Jurkat, Clone E6-1 (cell line): ENCODE measurements around the gene MYL12A.
"Not testable (repeated sequence)": the region's sequence is repeated elsewhere in the genome, so short reads cannot be mapped to it uniquely, and the experiment has no call there.

Experiments used
- DNase-seq: peaks from one replicate; pipeline ENCODE4 v3.0.0-alpha.2; 2011; ENCODE audit warnings: low read depth, low spot score
- H3K4me3 ChIP-seq: 2 replicates; pipeline ENCODE4 v1.5.1; 2011; ENCODE audit warnings: mild to moderate bottlenecking, low read length, control low read depth, moderate library complexity

Gene MYL12A

DNA sequence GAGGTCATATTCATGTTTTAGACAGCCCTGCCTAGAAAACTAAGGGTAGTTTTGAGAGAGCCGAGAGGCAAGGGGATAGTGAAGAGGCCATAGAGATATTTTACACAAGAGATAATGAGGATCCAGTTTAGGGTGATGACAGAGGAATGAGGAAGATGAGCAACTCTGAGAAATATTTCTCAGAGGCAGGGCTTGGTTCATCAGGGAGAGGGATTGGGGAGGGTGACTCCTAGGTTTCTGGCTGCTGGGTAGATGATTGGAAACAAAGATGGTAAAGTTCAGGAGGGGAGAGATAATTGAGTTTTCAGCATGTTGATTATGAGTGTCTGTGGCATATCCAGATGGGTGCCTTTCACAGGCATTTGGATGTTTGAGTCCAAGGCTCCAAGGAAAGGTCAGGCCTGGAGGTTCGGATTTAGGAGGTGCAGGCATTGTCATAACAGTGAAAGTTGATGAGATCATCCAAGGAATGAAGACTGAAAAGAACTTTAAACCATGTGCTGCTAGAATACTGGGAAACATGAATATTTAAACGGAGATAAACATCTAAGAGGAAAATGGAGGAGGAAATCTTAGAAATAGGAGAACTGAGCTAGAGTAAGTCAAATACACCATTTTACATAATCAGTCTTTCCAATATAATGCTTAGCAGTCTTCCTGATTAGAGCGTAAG is 21.8 kb downstream of the MYL12A start:
- no peak for DNase-seq
- no peak overlapping the region for H3K4me3 ChIP-seq

- H3K4me3 ChIP-seq, result no peak overlapping the region
- DNase-seq, result no peak
These were observed 22.3 kb downstream of the MYL12A start for GRCh38 chr18:3269914-3270299.

DNA sequence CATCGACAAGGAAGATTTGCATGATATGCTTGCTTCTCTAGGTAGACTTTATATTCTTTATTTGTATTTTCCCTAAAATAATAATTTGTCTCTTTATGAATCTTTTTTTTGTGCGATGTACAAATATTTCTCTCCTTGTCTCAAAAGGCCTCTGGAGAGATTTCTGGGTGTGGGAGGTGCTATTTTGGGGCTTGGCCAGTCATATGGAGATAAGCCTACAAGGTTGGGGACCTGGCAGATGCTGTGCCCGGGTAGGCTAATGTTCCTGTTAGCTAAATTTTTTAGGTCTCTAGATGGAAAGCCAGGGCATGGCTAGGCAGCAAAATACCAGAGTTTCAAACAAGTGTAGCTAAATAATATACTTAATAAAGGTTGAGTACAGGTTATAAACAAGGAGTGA is 25.4 kb downstream of the MYL12A start:
- no peak overlapping the region for H3K4me3 ChIP-seq
- DNase-seq, result no peak

DNA sequence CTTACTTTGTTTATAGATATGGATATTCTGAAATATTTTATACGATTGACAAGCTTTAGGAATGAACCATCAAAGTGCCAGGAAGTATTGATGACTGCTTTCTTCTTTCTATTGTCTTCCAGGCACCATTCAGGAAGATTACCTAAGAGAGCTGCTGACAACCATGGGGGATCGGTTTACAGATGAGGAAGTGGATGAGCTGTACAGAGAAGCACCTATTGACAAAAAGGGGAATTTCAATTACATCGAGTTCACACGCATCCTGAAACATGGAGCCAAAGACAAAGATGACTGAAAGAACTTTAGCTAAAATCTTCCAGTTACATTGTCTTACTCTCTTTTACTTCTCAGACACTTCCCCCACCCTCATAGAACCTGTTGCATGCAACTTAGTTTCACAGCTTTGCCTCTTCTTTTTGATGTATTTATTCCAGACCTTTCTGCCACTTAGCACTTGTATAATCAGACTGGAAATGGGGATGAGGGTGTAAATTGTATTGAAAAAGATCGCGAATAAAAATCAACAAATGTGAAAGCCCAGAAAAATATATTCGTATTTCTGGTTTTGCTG is 30.1 kb downstream of the MYL12A start:
- DNase-seq, H3K4me3 ChIP-seq: not testable (repeated sequence)

- no peak for DNase-seq
- H3K4me3 ChIP-seq, result no peak overlapping the region
These were observed 31.9 kb downstream of the MYL12A start for GRCh38 chr18:3279201-3280185.

DNA sequence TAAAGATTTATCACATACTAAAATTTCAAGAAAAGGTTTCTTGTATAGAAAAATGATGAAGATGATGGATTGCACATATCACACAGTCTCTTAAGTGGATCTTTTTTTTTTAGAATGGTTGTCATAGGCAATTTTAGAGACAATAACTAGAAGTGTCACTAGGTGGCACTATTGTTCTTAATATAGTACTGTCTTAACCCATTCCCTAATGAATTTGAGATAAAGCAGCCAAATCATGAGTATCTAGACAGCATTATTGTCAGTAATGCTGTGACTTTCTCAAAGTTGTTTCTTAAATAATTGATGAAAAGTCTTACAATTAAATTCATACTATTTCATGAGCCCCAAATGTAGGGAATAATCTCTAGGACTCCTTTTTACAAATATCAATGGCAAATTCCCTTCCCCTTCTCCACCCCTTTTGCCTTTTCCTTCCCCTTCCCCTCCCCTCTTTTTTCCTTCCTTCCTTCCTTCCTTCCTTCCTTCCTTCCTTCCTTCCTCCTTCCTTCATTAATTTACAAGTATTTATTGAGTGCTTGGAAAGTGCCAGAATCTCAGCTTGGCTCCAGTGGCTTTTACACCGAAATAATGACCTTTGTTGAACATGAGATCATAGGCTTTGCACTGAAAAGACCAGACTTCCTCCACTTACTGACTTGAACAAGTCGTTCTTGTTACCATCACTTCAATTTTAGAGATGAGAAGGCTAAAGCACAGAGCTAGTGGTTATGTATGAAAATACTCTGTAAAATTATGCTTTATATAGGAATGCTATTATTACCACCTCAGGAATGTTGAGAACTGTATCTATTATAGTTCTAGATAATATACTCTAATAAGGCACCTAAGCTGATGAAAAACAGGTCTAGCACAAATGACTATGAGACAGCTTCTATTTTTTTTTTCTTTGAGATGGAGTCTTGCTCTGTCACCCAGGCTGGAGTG is 34.1 kb downstream of the MYL12A start:
- peak; percentile 75 for DNase-seq
- H3K4me3 ChIP-seq, result no peak overlapping the region

DNA sequence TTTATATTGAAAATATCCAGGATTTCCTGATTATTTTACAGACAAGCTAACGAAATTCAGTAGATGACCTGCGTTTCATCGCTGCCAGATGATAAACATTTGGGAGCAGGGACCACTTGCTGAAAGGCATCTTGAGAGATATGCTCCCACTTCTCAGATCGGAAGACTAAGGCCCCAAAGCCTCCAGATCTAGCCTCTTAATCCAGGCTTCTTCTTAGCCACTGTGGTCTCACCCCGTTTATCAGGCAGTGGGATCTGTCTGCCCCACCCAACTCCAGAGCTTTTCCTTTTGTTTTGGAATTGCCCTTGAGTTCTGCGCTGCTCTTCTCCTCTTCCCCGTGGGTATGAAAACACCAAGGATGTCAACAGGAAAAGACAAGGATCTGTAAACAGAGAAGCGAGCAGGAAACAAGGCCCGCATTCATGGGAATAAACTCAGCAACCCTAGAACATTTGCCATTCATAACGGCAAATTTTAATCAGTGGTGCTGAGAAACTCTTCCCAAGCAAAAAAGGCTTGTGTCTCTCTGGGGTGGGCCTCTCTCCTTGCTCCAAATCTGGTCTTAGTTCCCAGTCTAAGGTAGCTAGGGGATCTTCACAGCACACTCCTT is 35.8 kb downstream of the MYL12A start:
- no peak for DNase-seq
- H3K4me3 ChIP-seq, result no peak overlapping the region

GRCh38 chr18:3283908-3284307 is 36.3 kb downstream of the MYL12A start:
- H3K4me3 ChIP-seq, result no peak overlapping the region
- no peak for DNase-seq

DNA sequence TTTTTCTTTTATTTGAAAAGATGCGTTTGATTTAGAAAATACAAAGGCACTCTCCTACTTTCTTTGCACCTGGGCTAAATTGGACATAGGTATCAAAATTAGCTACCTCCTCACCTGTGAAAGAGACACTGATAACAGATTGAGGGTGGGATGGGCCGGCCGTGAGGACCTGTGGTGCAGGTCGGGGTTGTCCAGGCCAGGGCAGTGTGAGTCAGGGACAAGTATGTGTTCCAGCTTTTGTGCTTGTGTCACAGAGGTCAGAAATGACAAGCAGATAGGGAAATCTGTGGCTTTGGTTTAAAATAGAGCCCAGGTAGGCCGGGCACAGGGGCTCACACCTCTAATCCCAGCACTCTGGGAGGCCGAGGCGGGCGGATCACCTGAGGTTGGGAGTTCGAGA is 36.9 kb downstream of the MYL12A start:
- H3K4me3 ChIP-seq, result no peak overlapping the region
- DNase-seq, result no peak

GRCh38 chr18:3286159-3286558 is 38.6 kb downstream of the MYL12A start:
- no peak for DNase-seq

DNA sequence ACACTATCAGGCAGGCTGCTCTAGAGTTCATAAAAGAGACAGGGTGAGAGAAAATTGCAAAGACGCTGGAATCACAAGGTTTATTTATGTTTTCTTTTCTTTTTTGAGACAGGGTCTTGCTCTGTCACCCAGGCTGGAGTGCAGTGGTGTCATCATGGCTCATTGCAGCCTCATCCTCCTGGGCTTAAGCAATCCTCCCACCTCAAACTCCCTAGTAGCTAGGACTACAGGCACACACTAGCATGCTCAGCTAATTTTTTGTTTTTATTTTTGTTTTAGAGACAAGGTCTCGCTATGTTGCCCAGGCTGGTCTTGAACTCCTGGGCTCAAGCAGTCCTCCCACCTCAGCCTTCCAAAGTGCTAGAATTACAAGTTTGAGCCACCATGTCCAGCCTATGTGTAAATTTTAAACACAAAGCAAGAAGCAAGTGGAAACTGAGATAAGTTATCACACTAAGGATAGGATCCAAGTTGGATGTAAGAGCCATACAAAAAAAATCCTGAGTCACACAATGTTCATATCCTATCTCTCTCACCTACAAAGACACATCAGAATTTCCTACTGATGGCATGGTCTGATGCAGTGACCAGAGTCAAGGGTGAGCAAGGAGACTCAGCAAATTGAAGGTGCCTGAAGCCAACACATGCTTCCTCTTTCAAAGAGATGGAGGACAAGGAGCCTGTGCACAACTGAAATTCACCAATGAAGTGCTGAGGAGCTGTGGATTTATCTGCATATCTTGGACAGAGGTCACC is 45.8 kb downstream of the MYL12A start:
- H3K4me3 ChIP-seq, result no peak overlapping the region
- DNase-seq, result no peak

More at GRCh38 chr18:3286159-3286558, 38.6 kb downstream of the MYL12A start:
- no peak overlapping the region for H3K4me3 ChIP-seq

DNA sequence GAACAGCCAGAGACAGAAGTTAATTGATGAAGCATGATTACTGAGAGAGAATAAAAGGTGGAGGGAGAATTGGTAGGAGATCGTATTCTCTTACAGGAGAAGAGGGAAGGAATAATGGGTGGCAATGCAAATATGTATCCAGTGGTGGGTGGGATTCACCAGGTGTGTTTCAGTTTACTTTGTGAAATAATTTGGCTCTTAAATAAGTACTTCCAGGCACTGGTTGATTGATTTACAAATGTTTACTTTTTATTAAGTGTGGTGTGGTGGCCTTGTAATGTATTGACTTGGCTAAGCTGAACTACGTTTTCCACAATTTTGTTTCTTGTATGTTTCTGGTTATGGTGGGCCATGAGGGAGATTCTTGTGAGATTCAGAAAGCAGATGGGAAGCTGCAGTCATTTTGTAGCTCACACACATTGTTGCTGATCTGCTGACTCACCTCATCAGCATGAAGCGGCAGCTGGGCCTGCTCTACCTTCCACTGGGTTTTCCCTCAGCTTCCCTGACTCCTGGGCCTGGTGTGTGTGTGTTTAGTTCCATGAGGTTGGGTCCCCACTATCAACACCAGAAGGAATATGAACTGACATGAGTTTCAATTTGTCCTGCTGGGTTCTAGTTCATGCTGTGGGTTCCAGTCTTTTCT is 47.0 kb downstream of the MYL12A start:
- no peak overlapping the region for H3K4me3 ChIP-seq
- DNase-seq, result no peak

- peak; percentile 84 for DNase-seq
- H3K4me3 ChIP-seq, result peak overlapping the region; percentile 72
These were observed 49.7 kb downstream of the MYL12A start for GRCh38 chr18:3297025-3297984.

DNA sequence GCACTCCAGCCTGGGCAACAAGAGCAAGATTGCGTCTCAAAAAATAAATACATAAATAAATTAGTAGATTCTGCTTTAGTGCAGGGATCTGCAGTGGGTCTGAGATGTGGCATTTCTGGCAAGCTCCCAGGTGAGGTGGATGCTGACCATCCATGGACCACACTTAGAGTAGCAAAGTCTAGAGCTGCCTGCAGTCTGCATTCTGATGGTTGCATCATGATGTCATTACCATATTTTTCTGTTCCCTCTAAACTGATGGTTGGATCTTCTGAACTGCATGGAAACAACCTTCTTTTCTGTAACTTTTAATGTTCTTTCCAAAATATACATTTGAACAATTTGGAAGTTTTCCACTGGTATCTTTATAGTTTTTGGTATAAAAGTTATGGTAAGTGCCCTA is 57.2 kb downstream of the MYL12A start:
- no peak overlapping the region for H3K4me3 ChIP-seq
- DNase-seq, result no peak

GRCh38 chr18:3305354-3305762 is 57.8 kb downstream of the MYL12A start:
- no peak overlapping the region for H3K4me3 ChIP-seq
- no peak for DNase-seq
